ENCODE results near the gene IWS1. TPM values are rescaled to one million over a fixed set of nuclear protein-coding genes. Genes with fewer than 3 reads are reported as not detected.

The IWS1 gene
- total RNA-seq, 1 experiment from 2014 or later: 56.8 TPM

DNA sequence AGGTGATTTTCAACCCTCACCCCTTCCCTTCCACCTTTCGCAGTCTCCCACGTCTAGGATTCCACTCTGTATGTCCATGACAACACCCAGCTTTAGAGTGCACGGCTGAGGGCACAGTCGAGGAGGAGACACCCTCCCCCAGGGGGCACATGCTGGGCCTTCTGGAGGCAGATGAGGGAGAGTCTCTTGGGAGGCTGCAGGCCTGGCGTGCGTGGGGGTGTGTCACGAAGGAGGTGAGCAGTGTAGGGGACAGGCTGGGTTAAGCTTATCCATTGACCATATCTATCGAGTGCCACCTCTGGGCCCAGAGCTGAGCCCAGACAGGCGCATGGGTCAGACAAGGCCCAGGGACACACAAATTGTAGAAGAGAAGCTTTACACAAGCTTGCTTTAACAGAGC lies 89.2 kb downstream of the IWS1 start:
- no peaks in the 10 kb centered on the region for H3K27me3 Mint-ChIP-seq (ENCODE audit: insufficient read depth, unreplicated experiment)
- H3K36me3 Mint-ChIP-seq (ENCODE audit: insufficient read depth, unreplicated experiment): no peaks in the 10 kb centered on the region
- H3K27ac Mint-ChIP-seq (ENCODE audit: low read depth, unreplicated experiment): no peak overlapping the region
- TF ChIP-seq, protein P1, sequence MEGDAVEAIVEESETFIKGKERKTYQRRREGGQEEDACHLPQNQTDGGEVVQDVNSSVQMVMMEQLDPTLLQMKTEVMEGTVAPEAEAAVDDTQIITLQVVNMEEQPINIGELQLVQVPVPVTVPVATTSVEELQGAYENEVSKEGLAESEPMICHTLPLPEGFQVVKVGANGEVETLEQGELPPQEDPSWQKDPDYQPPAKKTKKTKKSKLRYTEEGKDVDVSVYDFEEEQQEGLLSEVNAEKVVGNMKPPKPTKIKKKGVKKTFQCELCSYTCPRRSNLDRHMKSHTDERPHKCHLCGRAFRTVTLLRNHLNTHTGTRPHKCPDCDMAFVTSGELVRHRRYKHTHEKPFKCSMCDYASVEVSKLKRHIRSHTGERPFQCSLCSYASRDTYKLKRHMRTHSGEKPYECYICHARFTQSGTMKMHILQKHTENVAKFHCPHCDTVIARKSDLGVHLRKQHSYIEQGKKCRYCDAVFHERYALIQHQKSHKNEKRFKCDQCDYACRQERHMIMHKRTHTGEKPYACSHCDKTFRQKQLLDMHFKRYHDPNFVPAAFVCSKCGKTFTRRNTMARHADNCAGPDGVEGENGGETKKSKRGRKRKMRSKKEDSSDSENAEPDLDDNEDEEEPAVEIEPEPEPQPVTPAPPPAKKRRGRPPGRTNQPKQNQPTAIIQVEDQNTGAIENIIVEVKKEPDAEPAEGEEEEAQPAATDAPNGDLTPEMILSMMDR (IDR thresholded peaks at IDR 0.05; ENCODE audit: unreplicated experiment): no peak
- intact Hi-C loops (cut with micrococcal nuclease): no loop called here
- BruUV-seq (replicated peaks): no TSS peak
- POLR2A ChIA-PET: no interaction called here
- H3K4me3 Mint-ChIP-seq (ENCODE audit: unreplicated experiment): no peak overlapping the region
- H3K9me3 Mint-ChIP-seq (ENCODE audit: unreplicated experiment): peaks cover 9% of the 10 kb centered on the region
- no peak for DNase-seq (ENCODE audit: unreplicated experiment)
- CTCF ChIA-PET: interaction anchor here (1.1 kb wide), 1 partner anchor 42 kb away, joined by 3 read pairs; no protein-coding TSS in a partner anchor
- H3K4me1 Mint-ChIP-seq (ENCODE audit: insufficient read depth, unreplicated experiment): no peaks in the 10 kb centered on the region

DNA sequence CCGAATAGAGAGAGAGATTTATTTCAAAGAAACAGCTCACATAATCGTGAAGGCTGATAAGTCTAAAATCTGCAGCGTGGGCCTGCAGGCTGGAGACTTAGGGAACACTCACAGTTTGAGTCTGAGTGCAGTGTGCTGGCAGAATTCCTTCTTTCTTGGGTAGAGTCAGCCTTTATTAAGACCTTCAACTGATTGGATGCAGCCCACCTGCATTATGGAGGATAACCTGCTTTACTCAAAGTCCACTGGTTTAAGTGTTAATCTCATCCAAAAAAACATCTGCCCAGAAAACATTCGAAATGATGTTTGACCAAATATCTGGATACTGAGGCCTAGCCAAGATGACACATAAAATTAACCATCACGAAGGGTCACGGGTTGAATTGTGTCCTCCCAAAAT lies 91.8 kb downstream of the IWS1 start:
- no TSS peak for BruUV-seq (replicated peaks)
- Mint-ChIP-seq H3K4me1 (ENCODE audit: insufficient read depth, unreplicated experiment) (no peaks in the 10 kb centered on the region), H3K4me3 (ENCODE audit: unreplicated experiment) (no peak overlapping the region), H3K27me3 (ENCODE audit: insufficient read depth, unreplicated experiment) (no peaks in the 10 kb centered on the region), H3K9me3 (ENCODE audit: unreplicated experiment) (no peaks in the 10 kb centered on the region), H3K36me3 (ENCODE audit: insufficient read depth, unreplicated experiment) (no peaks in the 10 kb centered on the region), H3K27ac (ENCODE audit: low read depth, unreplicated experiment) (no peak overlapping the region)
- POLR2A ChIA-PET: interaction anchor here (0.7 kb wide), 1 partner anchor 959 kb away, joined by 3 read pairs; no protein-coding TSS in a partner anchor
- DNase-seq (ENCODE audit: unreplicated experiment): no peak
- TF ChIP-seq, protein P1 (IDR thresholded peaks at IDR 0.05; ENCODE audit: unreplicated experiment): no peak
- CTCF ChIA-PET: interaction anchor here (0.6 to 0.7 kb wide), 2 partner anchors 19 to 44 kb away, joined by 3 read pairs; no protein-coding TSS in a partner anchor
- intact Hi-C loops (cut with micrococcal nuclease): no loop called here

DNA sequence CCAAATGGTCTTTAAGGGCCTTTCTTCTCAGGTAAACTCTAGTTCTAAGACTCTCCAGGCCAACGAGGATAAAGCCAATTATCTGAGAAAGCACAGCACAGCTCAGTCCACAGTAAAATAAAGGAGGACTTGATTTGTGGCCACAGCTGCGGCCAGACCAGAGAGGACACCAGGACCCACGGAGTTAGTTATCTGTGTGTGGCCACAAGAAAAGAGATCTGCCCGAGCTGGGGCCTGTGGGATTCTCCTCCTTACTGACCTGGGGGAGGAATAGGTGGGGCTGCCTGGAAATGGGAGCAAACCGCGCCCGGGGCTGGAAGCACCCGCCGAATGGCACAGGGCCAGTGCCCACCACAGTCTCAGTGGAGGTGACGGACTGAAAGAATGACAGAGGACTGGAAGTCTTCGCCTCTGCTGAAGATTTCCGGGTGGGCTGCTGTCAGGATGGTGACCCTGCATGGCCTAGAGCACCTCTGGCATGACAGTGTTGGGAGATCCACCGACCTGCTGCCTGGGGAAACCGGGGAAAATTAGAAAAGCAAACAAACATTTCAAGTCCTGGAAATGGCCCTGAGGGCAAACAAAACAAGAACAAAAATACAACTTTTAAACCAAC lies 94.8 kb downstream of the IWS1 start:
- Mint-ChIP-seq H3K27me3 (ENCODE audit: insufficient read depth, unreplicated experiment) (no peaks in the 10 kb centered on the region), H3K4me1 (ENCODE audit: insufficient read depth, unreplicated experiment) (no peaks in the 10 kb centered on the region), H3K27ac (ENCODE audit: low read depth, unreplicated experiment) (no peak overlapping the region), H3K4me3 (ENCODE audit: unreplicated experiment) (no peak overlapping the region), H3K9me3 (ENCODE audit: unreplicated experiment) (no peaks in the 10 kb centered on the region), H3K36me3 (ENCODE audit: insufficient read depth, unreplicated experiment) (no peaks in the 10 kb centered on the region)
- TF ChIP-seq, protein P1 (IDR thresholded peaks at IDR 0.05; ENCODE audit: unreplicated experiment): no peak
- POLR2A ChIA-PET: interaction anchor here (0.7 kb wide), 1 partner anchor 15 kb away, joined by 3 read pairs; no protein-coding TSS in a partner anchor
- CTCF ChIA-PET: no interaction called here
- DNase-seq (ENCODE audit: unreplicated experiment): no peak
- BruUV-seq (replicated peaks): no TSS peak
- intact Hi-C loops (cut with micrococcal nuclease): no loop called here

Other genes starting within 250 kb of the IWS1 start
- gene ERCC3, start 232.3 kb downstream of the IWS1 start, total RNA-seq (2022): 34.9 and 38.2 TPM in 2 replicates
- gene MAP3K2, start 138.5 kb downstream of the IWS1 start, total RNA-seq (2022): 62.9 and 65.6 TPM in 2 replicates
- not detected in 2 replicates for gene PROC, start 108.1 kb downstream of the IWS1 start, total RNA-seq (2022)
- gene MYO7B, start 9.2 kb upstream of the IWS1 start, total RNA-seq (2022): not detected in 2 replicates
- not detected in 2 replicates for gene GPR17, start 119.7 kb upstream of the IWS1 start, total RNA-seq (2022)
- gene LIMS2, start 149.0 kb upstream of the IWS1 start, total RNA-seq (2022): not detected in 2 replicates
- gene SFT2D3, start 175.0 kb upstream of the IWS1 start, total RNA-seq (2022): 3.6 and 4.1 TPM in 2 replicates

Data from MCF 10A (cell line).